MM.1S (cell line): Measurements from ENCODE around the gene GBF1.
A peak's percentile ranks its signal among the peaks of the same experiment; 100 is the strongest.

Source experiments
- DNase-seq: peaks from one replicate; pipeline ENCODE4 v3.0.0-alpha.2; 2015
- H2AFZ ChIP-seq: fragments of 300-600 bp; sonication (generic); 2 replicates; pipeline ENCODE4 v1.6.0; 2016; ENCODE audit warnings: antibody characterized with exemption, low read length
- H3F3A ChIP-seq: fragments of 300-600 bp; sonication (generic); 2 replicates; pipeline ENCODE4 v1.6.1; 2016; ENCODE audit warnings: mild to moderate bottlenecking, antibody characterized with exemption, low read length, moderate library complexity, mixed read lengths; ENCODE audit not compliant: insufficient read depth
- H3K27ac ChIP-seq: fragments of 300-600 bp; sonication (generic); 2 replicates; pipeline ENCODE4 v1.5.1; 2016; ENCODE audit warnings: mild to moderate bottlenecking, low read length
- H3K27me3 ChIP-seq: fragments of 300-600 bp; sonication (generic); replicated peaks from 2 replicates; pipeline ENCODE4 v1.6.0; 2016; ENCODE audit warnings: low read length; ENCODE audit not compliant: insufficient read depth
- H3K36me3 ChIP-seq: fragments of 300-600 bp; sonication (generic); replicated peaks from 2 replicates; pipeline ENCODE4 v1.6.1; 2016; ENCODE audit warnings: mild to moderate bottlenecking, low read length, mixed read lengths; ENCODE audit not compliant: insufficient read depth
- H3K4me1 ChIP-seq: fragments of 300-600 bp; sonication (generic); 2 replicates; pipeline ENCODE4 v1.6.1; 2016; ENCODE audit warnings: low read length, mixed read lengths
- H3K4me2 ChIP-seq: fragments of 300-600 bp; sonication (generic); 2 replicates; pipeline ENCODE4 v1.6.0; 2016; ENCODE audit warnings: low read depth, low read length
- H3K4me3 ChIP-seq: fragments of 300-600 bp; sonication (generic); 2 replicates; pipeline ENCODE4 v1.5.1; 2016; ENCODE audit warnings: low read length, mixed read lengths
- H3K79me2 ChIP-seq: fragments of 300-600 bp; sonication (generic); 2 replicates; pipeline ENCODE4 v1.6.1; 2016; ENCODE audit warnings: mixed run types, low read length, mixed read lengths
- H3K9ac ChIP-seq: fragments of 300-600 bp; sonication (generic); 2 replicates; pipeline ENCODE4 v1.6.1; 2016; ENCODE audit warnings: low read length, mixed read lengths
- H3K9me2 ChIP-seq: fragments of 300-600 bp; sonication (generic); replicated peaks from 2 replicates; pipeline ENCODE4 v1.6.1; 2016; ENCODE audit warnings: mild to moderate bottlenecking, low read length, mixed read lengths; ENCODE audit not compliant: insufficient read depth
- H3K9me3 ChIP-seq: fragments of 300-600 bp; sonication (generic); replicated peaks from 2 replicates; pipeline ENCODE4 v1.6.1; 2016; ENCODE audit warnings: mild to moderate bottlenecking, low read length, mixed read lengths; ENCODE audit not compliant: insufficient read depth
- H4K20me1 ChIP-seq: fragments of 300-600 bp; sonication (generic); 2 replicates; pipeline ENCODE4 v1.6.1; 2016; ENCODE audit warnings: mild to moderate bottlenecking, low read length, moderate library complexity, mixed read lengths; ENCODE audit not compliant: insufficient read depth
- CTCF ChIP-seq: fragments of 300-600 bp; sonication (generic); IDR thresholded peaks from 2 replicates; pipeline ENCODE4 v1.5.1; 2016; ENCODE audit warnings: antibody characterized with exemption, low read length, mixed read lengths
- EZH2 ChIP-seq: fragments of 300-600 bp; sonication (generic); optimal IDR thresholded peaks from 2 replicates; pipeline ENCODE3; 2017; ENCODE audit warnings: low read depth, mild to moderate bottlenecking, antibody characterized with exemption, low read length, mixed read lengths
- EZH2phosphoT487 ChIP-seq: fragments of 300-600 bp; sonication (generic); IDR thresholded peaks from 2 replicates; pipeline ENCODE4 v1.6.1; 2018; ENCODE audit warnings: antibody characterized with exemption, low read length

GBF1 gene

DNA sequence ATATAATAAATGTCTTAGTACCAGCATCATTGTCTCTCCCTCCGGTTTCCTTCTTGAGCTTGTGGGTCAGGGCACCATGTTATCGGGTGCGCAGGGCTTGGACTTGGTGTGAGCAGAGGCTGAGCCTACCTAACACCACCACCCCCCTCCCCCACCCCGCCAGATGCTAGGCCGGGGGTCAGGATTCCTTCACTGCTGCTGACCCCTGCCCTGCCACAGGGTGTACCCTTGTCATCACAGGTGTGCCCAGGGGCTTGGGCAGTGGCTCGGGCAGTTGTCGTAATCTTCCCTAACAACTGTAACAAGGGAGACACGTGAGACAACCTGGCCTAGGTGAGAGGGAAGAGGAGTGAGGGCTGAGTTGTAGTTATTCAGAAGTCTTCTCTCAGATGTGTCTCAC is 137.5 kb downstream of the GBF1 start:
- no peak for DNase-seq
- H3K27me3 ChIP-seq, result no peaks in the 10 kb centered on the region
- H3F3A ChIP-seq, result no peaks in the 10 kb centered on the region
- H3K9ac ChIP-seq, result no peak overlapping the region
- no peaks in the 10 kb centered on the region for H3K4me1 ChIP-seq
- no peaks in the 10 kb centered on the region for H3K9me3 ChIP-seq
- TF ChIP-seq CTCF, result no peak
- TF ChIP-seq EZH2phosphoT487, result no peak
- no peak for TF ChIP-seq EZH2
- no peak overlapping the region for H3K4me3 ChIP-seq
- no peaks in the 10 kb centered on the region for H3K9me2 ChIP-seq
- H4K20me1 ChIP-seq, result no peaks in the 10 kb centered on the region
- H3K79me2 ChIP-seq, result no peaks in the 10 kb centered on the region
- no peak overlapping the region for H3K27ac ChIP-seq
- H2AFZ ChIP-seq, result no peak overlapping the region
- H3K36me3 ChIP-seq, result no peaks in the 10 kb centered on the region
- H3K4me2 ChIP-seq, result no peak overlapping the region

DNA sequence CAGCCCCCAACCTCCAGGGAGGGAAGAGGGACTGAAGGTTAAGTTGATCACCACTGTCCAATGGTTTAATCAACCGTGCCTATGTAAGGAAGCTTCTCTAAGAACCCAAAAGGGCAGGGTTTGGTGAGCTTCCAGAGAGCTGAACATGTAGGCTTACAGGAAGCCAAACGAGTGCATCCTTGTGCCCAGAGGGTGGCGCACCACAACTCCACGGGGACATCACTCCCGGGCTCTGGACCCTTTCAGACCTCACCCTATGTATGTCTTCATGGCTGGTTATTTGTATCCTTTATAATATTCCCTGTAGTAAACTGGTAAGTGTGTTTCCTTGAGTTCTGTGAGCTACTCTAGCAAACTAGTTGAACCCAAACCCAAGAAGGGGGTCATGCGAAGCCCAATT is 138.7 kb downstream of the GBF1 start:
- Histone ChIP-seq H3K4me3 (no peak overlapping the region), H3K9me3 (no peaks in the 10 kb centered on the region), H3K4me1 (no peaks in the 10 kb centered on the region), H3K9ac (no peak overlapping the region), H2AFZ (no peak overlapping the region), H3K27ac (no peak overlapping the region), H3F3A (no peaks in the 10 kb centered on the region), H3K4me2 (no peak overlapping the region), H3K36me3 (no peaks in the 10 kb centered on the region), H3K79me2 (no peaks in the 10 kb centered on the region), H3K27me3 (no peaks in the 10 kb centered on the region), H3K9me2 (no peaks in the 10 kb centered on the region), H4K20me1 (no peaks in the 10 kb centered on the region)
- no peak for DNase-seq
- TF ChIP-seq EZH2, result no peak
- TF ChIP-seq CTCF, result 0 out of 2 replicates have a peak, but pooled peaks have one; percentile 7

GRCh38 chr10:102384606-102385429 is 139.5 kb downstream of the GBF1 start:
- H3K27ac ChIP-seq, result no peak overlapping the region
- no peaks in the 10 kb centered on the region for H3K9me2 ChIP-seq
- no peak overlapping the region for H2AFZ ChIP-seq
- H3K4me1 ChIP-seq, result no peaks in the 10 kb centered on the region
- H3K36me3 ChIP-seq, result no peaks in the 10 kb centered on the region
- H3K4me3 ChIP-seq, result no peak overlapping the region
- H3K79me2 ChIP-seq, result no peaks in the 10 kb centered on the region
- TF ChIP-seq CTCF (no peak), EZH2phosphoT487 (no peak)
- no peak for DNase-seq
- H3K4me2 ChIP-seq, result no peak overlapping the region
- H3K27me3 ChIP-seq, result no peaks in the 10 kb centered on the region
- H4K20me1 ChIP-seq, result no peaks in the 10 kb centered on the region
- H3F3A ChIP-seq, result no peaks in the 10 kb centered on the region
- H3K9me3 ChIP-seq, result no peaks in the 10 kb centered on the region
- no peak overlapping the region for H3K9ac ChIP-seq
